Left ventricle myocardium superior (tissue), 1 donor: ENCODE data around the gene THUMPD3. TPM values are rescaled to one million over a fixed set of nuclear protein-coding genes. Genes with fewer than 3 reads are reported as not detected.

Experiments used
- ATAC-seq: fragments of 200-7000 bp; cut with Tn5 transposase; one replicate; pipeline ENCODE4 v1.9.1; 2020; ENCODE audit warnings: mild to moderate bottlenecking, moderate library complexity
- DNase-seq: peaks from one replicate; pipeline ENCODE4 v3.0.0-alpha.2; 2020
- intact Hi-C: fragments of 100-400 bp; cut with micrococcal nuclease; formaldehyde crosslinking; loops from one replicate; pipeline ENCODE4 v1.11.0; 2022
- total RNA-seq: library from RNA; stranded (reverse); fragmentation: NEBNext Ultra II Directional; extraction: Animal tissue kit (Norgen Biotek cat#: 25700); gene quantifications from one replicate; pipeline ENCODE4 v1.2.1, GENCODE V29; 2021
- donor health status: DM: no; HTN: yes; CAD: no; lungs with severe emphysema.

The THUMPD3 gene
- total RNA-seq, 1 donor from 2014 or later = 58.6 TPM

- ATAC-seq = no peak
Measured at GRCh38 chr3:9390265-9390888, 27.5 kb downstream of the THUMPD3 start.

GRCh38 chr3:9392041-9392440, 29.2 kb downstream of the THUMPD3 start:
- no peak for DNase-seq
- no peak for ATAC-seq
- intact Hi-C loops = no loop called here

More at GRCh38 chr3:9390265-9390888, 27.5 kb downstream of the THUMPD3 start:
- intact Hi-C loops = no loop called here
- no peak for DNase-seq

- ATAC-seq (no peak), DNase-seq (no peak)
- intact Hi-C loops = no loop called here
Measured at GRCh38 chr3:9395570-9396300, 32.9 kb downstream of the THUMPD3 start.

GRCh38 chr3:9396301-9396631, 33.4 kb downstream of the THUMPD3 start:
- ATAC-seq (peak; percentile 43), DNase-seq (no peak)
- intact Hi-C loops = no loop called here

GRCh38 chr3:9396632-9397331, 33.9 kb downstream of the THUMPD3 start:
- ATAC-seq = peak; percentile 87
- peak; percentile 99 for DNase-seq
- intact Hi-C loops = no loop called here

- DNase-seq (peak; percentile 99), ATAC-seq (peak; percentile 80)
- intact Hi-C loops = no loop called here
Measured at GRCh38 chr3:9397332-9397905, 34.6 kb downstream of the THUMPD3 start, which contains the start of gene SETD5. TSS of gene SETD5 (plus strand) at chr3:9397615. CDS start at chr3:9428939, 31,324 bp downstream.

GRCh38 chr3:9397906-9398699, 35.2 kb downstream of the THUMPD3 start:
- intact Hi-C loops = no loop called here
- ATAC-seq = no peak
- DNase-seq = peak; percentile 55

- intact Hi-C loops = no loop called here
- no peak for DNase-seq
- ATAC-seq = no peak
Measured at GRCh38 chr3:9398700-9399336, 36.0 kb downstream of the THUMPD3 start.

GRCh38 chr3:9399337-9399703, 36.5 kb downstream of the THUMPD3 start:
- DNase-seq (no peak), ATAC-seq (no peak)
- intact Hi-C loops = no loop called here

- intact Hi-C loops = no loop called here
- ATAC-seq (peak; percentile 31), DNase-seq (peak; percentile 87)
Measured at GRCh38 chr3:9399746-9400145, 36.9 kb downstream of the THUMPD3 start.

- DNase-seq = no peak
- ATAC-seq = no peak
- intact Hi-C loops = no loop called here
Measured at GRCh38 chr3:9400616-9401015, 37.8 kb downstream of the THUMPD3 start.

GRCh38 chr3:9401986-9402385, 39.1 kb downstream of the THUMPD3 start:
- intact Hi-C loops = no loop called here
- DNase-seq = no peak
- no peak for ATAC-seq

GRCh38 chr3:9402410-9403228, 39.8 kb downstream of the THUMPD3 start:
- intact Hi-C loops = no loop called here
- peak; percentile 4 for ATAC-seq

GRCh38 chr3:9403463-9403862, 40.6 kb downstream of the THUMPD3 start:
- intact Hi-C loops = no loop called here
- DNase-seq (no peak), ATAC-seq (no peak)

More at GRCh38 chr3:9402410-9403228, 39.8 kb downstream of the THUMPD3 start:
- peak; percentile 35 for DNase-seq

GRCh38 chr3:9404680-9405079, 41.8 kb downstream of the THUMPD3 start:
- DNase-seq = no peak
- intact Hi-C loops = no loop called here
- no peak for ATAC-seq

- ATAC-seq (no peak), DNase-seq (no peak)
- intact Hi-C loops = no loop called here
Measured at GRCh38 chr3:9405756-9406155, 42.9 kb downstream of the THUMPD3 start.

GRCh38 chr3:9406856-9407626, 44.2 kb downstream of the THUMPD3 start:
- intact Hi-C loops = no loop called here
- ATAC-seq = peak; percentile 42

More at GRCh38 chr3:9406856-9407626, 44.2 kb downstream of the THUMPD3 start:
- DNase-seq = no peak
